Coronary artery (tissue), 2 donors: Measurements from ENCODE around the gene CCDC112.

Source experiments
- DNase-seq: peaks from one replicate; pipeline ENCODE4 v3.0.0-alpha.2; 2017; ENCODE audit warnings: low spot score
- H3K27ac ChIP-seq, 2 donors: fragments of 200-600 bp; sonication (generic); one replicate each; pipeline ENCODE4 v1.5.1; 2016 to 2019
- H3K4me3 ChIP-seq: fragments of 200-600 bp; sonication (generic); 2 replicates; pipeline ENCODE4 v1.5.1; 2016; ENCODE audit warnings: mild to moderate bottlenecking, moderate library complexity
- TF ChIP-seq, protein P1 (sequence below): fragments of 200-600 bp; sonication (generic); IDR thresholded peaks from one replicate; pipeline ENCODE4 v1.5.1; 2019; ENCODE audit warnings: antibody characterized with exemption

Gene CCDC112

DNA sequence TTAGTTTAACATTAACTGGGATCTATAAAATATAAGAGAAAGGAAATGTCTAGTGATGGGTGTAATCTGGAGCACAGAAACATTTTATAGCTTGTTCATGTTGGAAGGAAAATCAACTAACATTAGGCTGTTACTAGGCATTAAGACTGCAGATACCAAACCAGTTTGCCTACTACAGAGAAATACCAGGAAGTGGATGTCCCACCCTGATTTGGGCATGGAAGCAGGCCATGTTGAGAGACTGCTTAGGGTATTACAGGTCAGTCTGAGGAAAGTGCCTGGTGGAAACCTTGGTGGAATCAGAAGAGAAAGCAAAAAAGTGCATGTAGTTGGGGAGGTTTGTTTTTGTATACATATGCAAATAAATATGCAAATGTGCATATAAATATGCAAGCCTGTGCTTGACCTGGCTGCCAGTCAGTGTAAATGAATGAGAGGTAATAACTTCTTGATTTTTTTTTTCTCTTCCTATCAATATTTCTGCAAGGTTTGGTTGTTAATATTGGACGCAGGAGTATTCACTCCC is 9.6 kb upstream of the CCDC112 start:
- TF ChIP-seq, protein P1, sequence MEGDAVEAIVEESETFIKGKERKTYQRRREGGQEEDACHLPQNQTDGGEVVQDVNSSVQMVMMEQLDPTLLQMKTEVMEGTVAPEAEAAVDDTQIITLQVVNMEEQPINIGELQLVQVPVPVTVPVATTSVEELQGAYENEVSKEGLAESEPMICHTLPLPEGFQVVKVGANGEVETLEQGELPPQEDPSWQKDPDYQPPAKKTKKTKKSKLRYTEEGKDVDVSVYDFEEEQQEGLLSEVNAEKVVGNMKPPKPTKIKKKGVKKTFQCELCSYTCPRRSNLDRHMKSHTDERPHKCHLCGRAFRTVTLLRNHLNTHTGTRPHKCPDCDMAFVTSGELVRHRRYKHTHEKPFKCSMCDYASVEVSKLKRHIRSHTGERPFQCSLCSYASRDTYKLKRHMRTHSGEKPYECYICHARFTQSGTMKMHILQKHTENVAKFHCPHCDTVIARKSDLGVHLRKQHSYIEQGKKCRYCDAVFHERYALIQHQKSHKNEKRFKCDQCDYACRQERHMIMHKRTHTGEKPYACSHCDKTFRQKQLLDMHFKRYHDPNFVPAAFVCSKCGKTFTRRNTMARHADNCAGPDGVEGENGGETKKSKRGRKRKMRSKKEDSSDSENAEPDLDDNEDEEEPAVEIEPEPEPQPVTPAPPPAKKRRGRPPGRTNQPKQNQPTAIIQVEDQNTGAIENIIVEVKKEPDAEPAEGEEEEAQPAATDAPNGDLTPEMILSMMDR = no peak
- no peak overlapping the region for H3K4me3 ChIP-seq
- DNase-seq = no peak
- no peak overlapping the region for H3K27ac ChIP-seq

DNA sequence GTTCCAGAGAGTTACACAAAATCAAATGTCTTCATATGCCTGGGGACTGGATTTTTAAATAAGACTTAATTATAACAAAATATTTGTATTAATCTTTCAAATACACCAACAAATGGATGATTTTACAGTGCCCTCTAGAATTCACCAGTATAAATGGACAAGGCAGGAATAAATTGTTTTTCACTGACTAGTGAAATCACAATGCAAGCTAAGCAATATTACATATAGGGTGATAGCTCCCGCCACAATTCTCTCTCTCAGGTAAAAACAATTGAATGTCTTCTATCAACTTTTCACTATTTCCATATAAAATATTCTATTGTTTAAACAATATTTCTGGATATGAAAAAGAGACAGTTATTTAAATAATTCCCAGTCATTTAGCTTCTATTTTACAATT is 8.0 kb upstream of the CCDC112 start:
- DNase-seq = no peak
- H3K4me3 ChIP-seq = no peak overlapping the region
- TF ChIP-seq, protein P1 = no peak
- no peak overlapping the region for H3K27ac ChIP-seq

DNA sequence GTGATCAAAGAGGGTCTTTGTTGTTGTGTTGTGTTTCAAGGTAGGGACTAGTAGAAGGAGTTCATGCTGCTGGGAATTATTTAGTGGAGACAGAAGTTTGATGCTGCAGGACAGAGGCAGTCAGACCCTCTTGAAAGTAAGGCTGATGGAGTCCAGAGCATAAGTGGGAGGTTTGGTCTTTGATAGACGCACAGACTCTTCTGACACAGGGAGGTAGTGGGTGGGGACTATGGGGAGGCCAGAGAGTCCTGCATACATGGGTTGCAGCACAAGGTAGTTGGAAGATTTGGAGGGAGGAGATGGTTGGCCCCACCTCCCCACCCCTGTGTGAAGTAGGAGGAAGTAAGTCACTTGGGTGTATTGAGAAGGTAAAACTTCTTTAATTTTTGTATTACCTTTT is 2.4 kb upstream of the CCDC112 start:
- TF ChIP-seq, protein P1 = no peak
- no peak overlapping the region for H3K4me3 ChIP-seq
- DNase-seq = no peak
- H3K27ac ChIP-seq = no peak overlapping the region

- TF ChIP-seq, protein P1 = no peak
- Histone ChIP-seq H3K4me3 (peak overlapping the region; percentile 99), H3K27ac (no peak overlapping the region)
- DNase-seq = no peak
These were observed 577 bp upstream of the CCDC112 start for GRCh38 chr5:115297031-115297430.

- H3K4me3 ChIP-seq = peak overlapping the region; percentile 99
- DNase-seq = no peak
These were observed 704 bp downstream of the CCDC112 start for GRCh38 chr5:115295777-115296123.

GRCh38 chr5:115291397-115291796 is 5.1 kb downstream of the CCDC112 start:
- TF ChIP-seq, protein P1 = no peak
- Histone ChIP-seq H3K27ac (no peak overlapping the region), H3K4me3 (no peak overlapping the region)
- no peak for DNase-seq

More at GRCh38 chr5:115295777-115296123, 704 bp downstream of the CCDC112 start:
- H3K27ac ChIP-seq = peak overlapping the region; percentile 7 to 73
- TF ChIP-seq, protein P1 = no peak

DNA sequence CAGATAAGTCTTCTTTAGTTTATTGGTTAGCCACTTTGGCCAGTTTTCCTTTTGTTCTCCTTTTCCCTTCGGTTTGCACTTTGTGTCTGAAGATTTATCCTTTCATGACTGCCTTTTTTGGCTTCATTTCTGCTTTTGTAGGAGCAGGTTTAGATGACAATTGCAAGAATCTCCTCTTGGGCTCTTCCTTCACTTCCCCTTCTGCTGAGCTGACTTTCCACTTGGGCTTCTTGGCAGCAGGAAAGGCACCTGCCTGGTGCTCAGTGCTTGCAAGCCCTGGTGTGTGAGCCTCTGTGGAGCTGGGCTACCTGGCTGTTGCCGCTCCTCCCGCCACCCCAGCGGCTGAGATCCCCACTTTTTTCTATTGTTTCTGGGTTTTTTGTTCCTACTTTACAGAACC is 7.3 kb downstream of the CCDC112 start:
- no peak overlapping the region for H3K27ac ChIP-seq
- H3K4me3 ChIP-seq = no peak overlapping the region
- TF ChIP-seq, protein P1 = no peak
- DNase-seq = no peak
